ENCODE measurements around the gene UGT1A4. TPM values are rescaled to one million over a fixed set of nuclear protein-coding genes. Genes with fewer than 3 reads are reported as not detected.
A peak's percentile ranks its signal among the peaks of the same experiment; 100 is the strongest.

Gene UGT1A4
- total RNA-seq, 1 experiment from 2014 or later: 0.12 TPM

GRCh38 chr2:233814056-233814835 is 95.7 kb downstream of the UGT1A4 start (continued):
- peak; percentile 49 for TF ChIP-seq SP1 (IDR thresholded peaks at IDR 0.05; ENCODE audit: low read depth)
- no peak for TF ChIP-seq CBX3 (IDR thresholded peaks at IDR 0.05; ENCODE audit: low read depth)

GRCh38 chr2:233815861-233816260 is 97.3 kb downstream of the UGT1A4 start:
- Histone ChIP-seq H4K20me1 (ENCODE audit: insufficient read depth) (no peaks in the 10 kb centered on the region), H3K9me3 (ENCODE audit: control insufficient read depth in 1 of 2, insufficient read depth in 1 of 2, low read depth in 1 of 2, low read length in 2 of 2) (no peaks in the 10 kb centered on the region), H3K79me2 (ENCODE audit: insufficient read depth, low read length) (no peaks in the 10 kb centered on the region), H3K4me3 (replicated peaks in 1 of 2; ENCODE audit: low read depth in 1 of 2, low read length in 2 of 2) (no peak overlapping the region), H3K9ac (ENCODE audit: low read length) (no peak overlapping the region), H3K36me3 (ENCODE audit: control insufficient read depth in 1 of 2, insufficient read depth in 2 of 2, low read length in 2 of 2) (no peaks in the 10 kb centered on the region), H3K4me2 (ENCODE audit: low read length) (no peak overlapping the region), H3K4me1 (ENCODE audit: control insufficient read depth in 1 of 2, insufficient read depth in 2 of 2, low read length in 2 of 2) (no peaks in the 10 kb centered on the region), H2AFZ (ENCODE audit: low read depth, low read length, poor library complexity, severe bottlenecking) (no peak overlapping the region), H3K27me3 (ENCODE audit: insufficient read depth, low read length) (no peaks in the 10 kb centered on the region), H3K27ac (ENCODE audit: low read depth, low read length) (no peak overlapping the region), H3K9me2 (ENCODE audit: insufficient read depth) (no peaks in the 10 kb centered on the region)
- TF ChIP-seq EZH2 (IDR thresholded peaks at IDR 0.05): no peak
- TF ChIP-seq EZH2phosphoT487 (IDR thresholded peaks at IDR 0.05; ENCODE audit: borderline replicate concordance): no peak
- TF ChIP-seq FOSL1 (IDR thresholded peaks at IDR 0.05; ENCODE audit: low read depth): no peak
- no peak for TF ChIP-seq ZNF274 (IDR thresholded peaks at IDR 0.05; ENCODE audit: low read depth, low read length)
- no peak for TF ChIP-seq YY1 (IDR thresholded peaks at IDR 0.05; ENCODE audit: extremely low read depth, insufficient replicate concordance, low read depth, low read length)
- TF ChIP-seq MAX (IDR thresholded peaks at IDR 0.05): no peak
- no peak for TF ChIP-seq RAD21 (IDR thresholded peaks at IDR 0.05; ENCODE audit: low read depth)
- TF ChIP-seq CBX3 (IDR thresholded peaks at IDR 0.05; ENCODE audit: low read depth): no peak
- TF ChIP-seq EGR1 (IDR thresholded peaks at IDR 0.05; ENCODE audit: low read depth): no peak
- no peak for TF ChIP-seq POLR2A (IDR thresholded peaks at IDR 0.05; ENCODE audit: borderline replicate concordance, extremely low read depth, insufficient read depth, insufficient read length)
- no peak for TF ChIP-seq SRF (IDR thresholded peaks at IDR 0.05; ENCODE audit: low read depth)
- TF ChIP-seq REST (IDR thresholded peaks at IDR 0.05; ENCODE audit: low read depth): no peak
- ATAC-seq: no peak
- ChIA-PET CTCF (no interaction called here), RAD21 (ENCODE audit: low non-redundant PET in 1 of 2, low total read pairs in 2 of 2, uncharacterized antibody in 2 of 2, unreplicated experiment in 2 of 2) (no interaction called here), POLR2A (no interaction called here)
- intact Hi-C loops (cut with micrococcal nuclease): no loop called here
- DNase-seq (ENCODE audit: low read depth, low spot score): no peak
- no TSS peak for BruUV-seq (replicated peaks)

Measured in HCT116 (cell line).